Measurements from ENCODE around the gene PRDM16.

DNA sequence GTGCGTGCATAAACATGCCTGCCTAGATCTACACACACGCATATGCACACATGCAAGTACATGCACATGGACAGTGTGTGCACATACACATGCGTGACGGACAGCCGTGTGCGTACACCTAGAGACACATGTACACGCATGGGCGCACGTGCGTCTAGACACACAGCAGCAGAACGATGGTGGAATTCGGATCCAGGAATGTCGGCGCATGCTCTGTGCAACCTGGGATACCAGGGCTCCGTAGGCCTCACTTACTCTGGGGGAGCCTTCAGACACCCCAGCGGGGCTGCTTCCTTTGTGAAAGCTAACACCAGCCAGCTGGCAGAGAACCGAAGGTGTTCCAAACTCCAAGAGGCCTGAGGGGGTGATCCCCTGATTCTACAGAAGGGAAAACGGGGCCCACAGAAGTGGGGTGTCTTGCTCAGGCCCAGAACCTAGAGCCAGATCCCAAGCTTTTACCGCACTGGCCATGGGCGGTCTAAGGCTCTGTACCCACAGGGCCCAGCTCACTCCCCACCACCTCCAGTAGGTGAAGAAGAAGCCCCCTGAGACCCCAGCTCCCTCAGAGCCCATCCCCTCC, 358.0 kb downstream of the PRDM16 start:
- TF ChIP-seq POLR2A (IDR thresholded peaks at IDR 0.05): no peak
- TF ChIP-seq, protein P1, sequence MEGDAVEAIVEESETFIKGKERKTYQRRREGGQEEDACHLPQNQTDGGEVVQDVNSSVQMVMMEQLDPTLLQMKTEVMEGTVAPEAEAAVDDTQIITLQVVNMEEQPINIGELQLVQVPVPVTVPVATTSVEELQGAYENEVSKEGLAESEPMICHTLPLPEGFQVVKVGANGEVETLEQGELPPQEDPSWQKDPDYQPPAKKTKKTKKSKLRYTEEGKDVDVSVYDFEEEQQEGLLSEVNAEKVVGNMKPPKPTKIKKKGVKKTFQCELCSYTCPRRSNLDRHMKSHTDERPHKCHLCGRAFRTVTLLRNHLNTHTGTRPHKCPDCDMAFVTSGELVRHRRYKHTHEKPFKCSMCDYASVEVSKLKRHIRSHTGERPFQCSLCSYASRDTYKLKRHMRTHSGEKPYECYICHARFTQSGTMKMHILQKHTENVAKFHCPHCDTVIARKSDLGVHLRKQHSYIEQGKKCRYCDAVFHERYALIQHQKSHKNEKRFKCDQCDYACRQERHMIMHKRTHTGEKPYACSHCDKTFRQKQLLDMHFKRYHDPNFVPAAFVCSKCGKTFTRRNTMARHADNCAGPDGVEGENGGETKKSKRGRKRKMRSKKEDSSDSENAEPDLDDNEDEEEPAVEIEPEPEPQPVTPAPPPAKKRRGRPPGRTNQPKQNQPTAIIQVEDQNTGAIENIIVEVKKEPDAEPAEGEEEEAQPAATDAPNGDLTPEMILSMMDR (IDR thresholded peaks at IDR 0.05): no peak

Data from testis (tissue), 2 donors.